SW 1271 (cell line): ENCODE data around the gene FIBCD1.

Experiments used
- DNase-seq, 2 experiments: peaks; one replicate each; lab custom pipeline; 2025; lab: John Stamatoyannopoulos, UW

FIBCD1 gene

DNA sequence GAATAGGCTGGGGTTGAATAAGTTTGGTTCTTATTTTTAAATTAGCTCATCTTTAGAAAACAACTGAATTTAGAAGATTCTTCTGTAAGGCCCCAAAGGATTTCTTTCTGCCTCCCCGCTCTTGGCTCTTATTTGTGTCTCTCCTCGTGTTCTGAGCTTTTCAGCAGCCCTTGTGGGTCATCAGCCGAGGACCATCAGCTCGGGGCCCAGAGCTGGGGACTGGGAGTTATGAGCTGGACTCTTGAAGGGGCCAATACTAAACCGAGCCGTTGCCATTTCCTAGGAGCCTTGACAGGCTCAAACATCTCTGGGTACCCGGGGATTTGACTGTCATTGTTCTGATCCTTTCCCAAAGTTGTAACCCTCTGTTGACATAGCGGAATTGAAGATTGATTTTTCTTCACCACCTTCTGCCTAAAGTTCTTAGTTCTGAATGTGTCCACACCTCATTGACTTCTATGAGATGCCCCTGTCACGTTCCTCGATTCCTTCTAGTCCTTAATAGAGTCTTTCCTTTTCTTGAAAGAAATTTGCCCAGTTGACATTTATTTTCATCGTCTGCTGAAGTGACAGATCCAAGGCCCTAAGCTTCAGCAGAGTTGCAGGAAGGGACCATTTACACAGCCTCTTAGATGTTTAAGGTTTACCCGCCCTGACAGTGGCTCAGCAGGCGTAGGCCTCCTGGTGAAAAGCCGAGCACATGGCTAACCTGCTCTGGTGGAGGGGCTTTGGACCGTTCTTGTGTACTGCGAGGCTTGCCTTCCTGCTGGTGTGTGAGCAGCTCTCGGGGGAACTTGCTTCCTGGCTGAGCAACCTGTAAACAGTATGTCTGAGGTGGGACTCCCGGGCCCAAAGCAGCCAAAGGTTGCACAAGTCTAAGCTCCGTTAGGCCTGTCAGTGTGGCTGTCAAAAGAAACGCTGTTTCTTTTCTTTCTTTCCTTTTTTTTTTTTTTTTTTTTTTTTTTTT is 80.0 kb downstream of the FIBCD1 start:
- DNase-seq, result no peak

DNA sequence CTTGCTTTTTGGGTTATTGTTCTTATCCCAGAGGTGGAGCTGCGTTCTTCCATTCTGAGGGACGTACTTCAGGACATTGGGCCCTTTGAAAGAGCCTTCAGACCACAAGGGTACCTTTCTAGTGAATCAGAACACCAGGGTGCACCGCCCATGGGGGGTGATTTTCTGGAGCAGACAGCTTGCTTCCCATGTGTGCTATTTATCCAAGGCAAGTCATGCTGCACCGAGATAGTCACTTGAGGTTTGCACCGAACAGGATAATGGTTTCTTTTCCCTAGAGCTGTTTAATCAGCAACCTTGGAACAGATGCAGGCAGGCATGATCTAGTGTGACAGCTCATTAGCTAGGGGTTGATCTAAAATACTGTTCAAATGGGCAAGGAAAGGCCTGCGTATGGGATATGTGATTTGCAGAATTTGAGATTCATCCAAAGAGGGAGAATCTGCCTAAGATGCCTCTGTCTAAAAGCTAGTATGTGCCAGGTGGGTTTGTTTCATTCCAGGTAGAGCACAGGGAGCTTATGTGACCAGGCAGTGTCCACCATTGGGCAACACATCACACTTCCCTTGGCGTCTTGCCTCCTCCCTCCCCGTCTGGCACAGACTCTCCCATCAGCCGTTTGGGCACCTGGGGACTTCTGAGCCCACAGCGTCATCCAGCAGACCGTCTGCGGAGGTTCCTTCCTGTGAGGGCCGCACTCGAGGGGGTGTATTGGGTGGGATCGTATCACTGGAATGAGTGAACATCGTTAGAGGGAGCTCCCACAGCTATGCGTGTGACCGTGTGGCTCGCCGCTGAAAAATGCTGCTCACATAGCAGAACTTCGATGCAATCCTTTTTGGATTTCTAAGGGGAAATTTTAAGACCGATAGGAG is 80.9 kb downstream of the FIBCD1 start:
- DNase-seq, result peak; percentile 52 to 57

DNA sequence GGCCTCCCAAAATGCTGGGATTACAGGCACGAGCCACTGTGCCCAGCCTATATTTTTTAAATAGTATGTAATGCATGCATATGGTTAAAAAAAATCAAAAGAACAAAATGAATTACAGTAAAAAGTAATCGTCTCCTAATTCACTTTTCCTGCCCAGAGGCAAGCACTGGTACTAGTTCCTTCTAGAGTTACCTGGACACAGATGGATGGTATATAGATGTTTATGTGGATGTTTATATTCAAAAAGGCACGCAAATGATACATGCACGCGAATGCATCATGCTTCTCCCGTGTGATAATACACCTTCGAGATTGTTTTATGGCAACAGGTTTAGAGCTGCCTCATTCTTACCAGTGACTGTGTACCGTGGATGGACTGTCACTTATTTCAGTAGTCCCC is 82.6 kb downstream of the FIBCD1 start:
- no peak for DNase-seq

DNA sequence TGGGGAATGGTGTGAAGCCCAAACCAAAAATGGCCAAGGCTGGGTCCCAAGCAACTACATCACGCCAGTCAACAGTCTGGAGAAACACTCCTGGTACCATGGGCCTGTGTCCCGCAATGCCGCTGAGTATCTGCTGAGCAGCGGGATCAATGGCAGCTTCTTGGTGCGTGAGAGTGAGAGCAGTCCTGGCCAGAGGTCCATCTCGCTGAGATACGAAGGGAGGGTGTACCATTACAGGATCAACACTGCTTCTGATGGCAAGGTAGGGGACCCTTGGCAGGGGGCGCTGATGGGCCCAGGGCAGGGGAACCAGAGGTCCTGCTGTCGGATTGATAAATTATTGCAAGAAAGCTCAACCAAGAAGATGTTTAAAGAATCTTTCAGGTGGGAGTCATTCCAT is 84.2 kb downstream of the FIBCD1 start:
- no peak for DNase-seq

DNA sequence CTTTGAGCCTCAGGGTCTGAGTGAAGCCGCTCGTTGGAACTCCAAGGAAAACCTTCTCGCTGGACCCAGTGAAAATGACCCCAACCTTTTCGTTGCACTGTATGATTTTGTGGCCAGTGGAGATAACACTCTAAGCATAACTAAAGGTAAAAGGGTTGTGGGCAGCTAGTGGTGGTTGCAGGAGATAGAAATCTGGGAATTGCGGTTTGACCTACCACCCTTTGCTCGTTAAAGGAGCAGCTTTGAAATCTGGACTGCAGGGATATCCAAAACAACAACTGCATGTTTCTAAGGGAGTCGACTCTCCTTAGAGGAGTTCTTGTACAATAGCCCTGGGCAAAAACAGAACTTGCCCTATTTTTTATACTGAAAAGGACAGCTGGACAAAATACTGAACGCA is 85.0 kb downstream of the FIBCD1 start:
- no peak for DNase-seq

DNA sequence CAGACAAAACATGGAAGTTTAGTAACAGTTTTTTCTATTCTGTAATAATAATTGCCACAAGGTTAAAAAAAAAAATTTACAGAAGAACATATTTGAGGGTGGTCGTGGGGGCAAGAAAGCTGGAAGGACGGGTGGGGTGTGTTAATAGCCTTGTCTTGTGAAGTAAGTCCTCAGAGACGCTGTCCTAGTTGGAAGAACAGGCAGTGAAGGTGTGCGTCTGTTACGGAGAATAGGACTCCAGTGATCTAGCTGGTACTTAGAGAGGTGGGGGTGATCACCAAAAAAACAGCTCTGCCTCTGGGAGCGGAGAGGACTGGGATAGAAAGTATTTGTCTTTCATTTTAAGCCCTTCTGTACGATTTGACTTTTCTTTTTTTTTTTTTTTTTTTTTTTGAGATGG is 86.2 kb downstream of the FIBCD1 start:
- no peak for DNase-seq
